Karpas-422 (cell line): Measurements from ENCODE around the gene FEZF2. TPM values are rescaled to one million over a fixed set of nuclear protein-coding genes. Genes with fewer than 3 reads are reported as not detected.
A peak's percentile ranks its signal among the peaks of the same experiment; 100 is the strongest.

Experiments used
- DNase-seq: peaks from one replicate; pipeline ENCODE4 v3.0.0-alpha.2; 2015
- H2AFZ ChIP-seq: fragments of 200-600 bp; sonication (generic); 2 replicates; pipeline ENCODE4 v1.6.1; 2014; ENCODE audit warnings: antibody characterized with exemption, low read length, mixed read lengths
- H3K27ac ChIP-seq: fragments of 200-600 bp; sonication (generic); 2 replicates; pipeline ENCODE4 v1.5.1; 2014; ENCODE audit warnings: mild to moderate bottlenecking, low read length, moderate library complexity
- H3K27me3 ChIP-seq: fragments of 200-600 bp; sonication (generic); 2 replicates; pipeline ENCODE4 v1.6.1; 2014; ENCODE audit warnings: low read length, mixed read lengths
- H3K36me3 ChIP-seq: fragments of 200-600 bp; sonication (generic); 2 replicates; pipeline ENCODE4 v1.6.1; 2014; ENCODE audit warnings: low read length, mixed read lengths; ENCODE audit not compliant: insufficient read depth
- H3K4me1 ChIP-seq: fragments of 200-600 bp; sonication (generic); 2 replicates; pipeline ENCODE4 v1.6.1; 2014; ENCODE audit warnings: mild to moderate bottlenecking, low read length, mixed read lengths
- H3K4me2 ChIP-seq: fragments of 200-600 bp; sonication (generic); 2 replicates; pipeline ENCODE4 v1.6.1; 2014; ENCODE audit warnings: low read length, low read depth, mild to moderate bottlenecking; ENCODE audit not compliant: poor library complexity, severe bottlenecking
- H3K4me3 ChIP-seq: fragments of 200-600 bp; sonication (generic); 2 replicates; pipeline ENCODE4 v1.5.1; 2014; ENCODE audit warnings: mild to moderate bottlenecking, antibody characterized with exemption, low read length, mixed read lengths
- H3K79me2 ChIP-seq: fragments of 200-600 bp; sonication (generic); 2 replicates; pipeline ENCODE4 v1.6.1; 2014; ENCODE audit warnings: mild to moderate bottlenecking, low read length, mixed read lengths
- H3K9ac ChIP-seq: fragments of 200-600 bp; sonication (generic); 2 replicates; pipeline ENCODE4 v1.6.0; 2014; ENCODE audit warnings: low read length
- H3K9me2 ChIP-seq: fragments of 200-600 bp; sonication (generic), shearing (Covaris generic); replicated peaks from 2 replicates; pipeline ENCODE4 v1.6.0; 2014; ENCODE audit warnings: mild to moderate bottlenecking, low read length, moderate library complexity; ENCODE audit not compliant: insufficient read depth
- H3K9me3 ChIP-seq: fragments of 300-700, 200-600 bp; sonication (generic); 2 replicates; pipeline ENCODE4 v1.6.1; 2014; ENCODE audit warnings: low read length, mixed read lengths
- H4K20me1 ChIP-seq: fragments of 200-600 bp; sonication (generic); 2 replicates; pipeline ENCODE4 v1.6.1; 2014; ENCODE audit warnings: mild to moderate bottlenecking, antibody characterized with exemption, low read length, low read depth; ENCODE audit not compliant: insufficient read depth
- total RNA-seq: library from RNA; depleted of rRNA; stranded (reverse); fragments of >200 nt; shearing (Covaris generic); gene quantifications from 2 replicates; pipeline ENCODE4 v1.2.3, GENCODE V29; 2014; ENCODE audit warnings: low replicate concordance

FEZF2 gene
- total RNA-seq, 1 experiment from 2014 or later = not detected

DNA sequence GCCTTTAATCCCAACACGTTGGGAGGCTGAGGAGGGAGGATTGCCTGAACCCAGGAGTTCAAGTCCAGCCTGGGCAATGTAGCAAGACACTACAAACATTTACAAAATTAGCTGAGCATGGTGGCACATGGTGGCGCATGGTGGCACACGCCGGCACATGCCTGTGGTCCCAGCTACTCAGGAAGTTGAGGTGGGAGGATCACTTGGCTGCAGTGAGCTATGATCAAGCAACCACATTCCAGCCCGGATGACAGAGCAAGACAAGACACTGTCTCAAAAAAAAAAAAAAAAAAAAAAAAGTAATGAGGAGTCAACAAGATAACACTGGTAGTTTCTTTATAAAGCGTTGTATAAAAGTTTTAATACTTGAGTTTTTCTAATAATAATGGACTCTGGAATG, 10.1 kb downstream of the FEZF2 start:
- H3K4me3 ChIP-seq = no peak overlapping the region
- no peak overlapping the region for H2AFZ ChIP-seq
- no peaks in the 10 kb centered on the region for H3K27me3 ChIP-seq
- H3K27ac ChIP-seq = no peak overlapping the region
- no peaks in the 10 kb centered on the region for H3K79me2 ChIP-seq
- H3K4me2 ChIP-seq = no peak overlapping the region
- H3K9me2 ChIP-seq = no peaks in the 10 kb centered on the region
- H4K20me1 ChIP-seq = no peaks in the 10 kb centered on the region
- DNase-seq = no peak
- H3K36me3 ChIP-seq = no peaks in the 10 kb centered on the region
- H3K9ac ChIP-seq = no peak overlapping the region
- no peaks in the 10 kb centered on the region for H3K4me1 ChIP-seq
- no peaks in the 10 kb centered on the region for H3K9me3 ChIP-seq

DNA sequence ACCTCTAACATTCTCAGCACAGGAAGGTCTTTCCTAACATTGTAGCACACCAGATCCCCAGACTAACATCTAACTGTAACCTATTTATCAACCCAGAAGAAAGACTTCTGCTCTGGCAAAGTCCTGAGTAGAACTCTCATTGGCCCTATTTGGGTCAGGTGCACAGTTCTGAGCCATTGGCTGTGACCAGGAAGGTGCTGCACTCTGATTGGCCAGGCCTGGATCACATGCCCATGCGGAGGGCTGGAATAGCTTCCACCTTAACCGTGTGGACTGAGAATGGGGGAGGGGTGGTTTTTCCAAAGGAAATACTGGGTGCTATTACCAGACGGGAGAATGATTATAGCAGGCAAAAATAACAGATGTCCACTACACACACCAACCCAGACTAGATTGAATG, 11.5 kb downstream of the FEZF2 start:
- DNase-seq = no peak
- H3K79me2 ChIP-seq = no peaks in the 10 kb centered on the region

GRCh38 chr3:62361261-62361660, 12.1 kb downstream of the FEZF2 start:
- H3K4me2 ChIP-seq = no peak overlapping the region
- no peak overlapping the region for H2AFZ ChIP-seq
- H3K9me3 ChIP-seq = no peaks in the 10 kb centered on the region
- no peaks in the 10 kb centered on the region for H3K27me3 ChIP-seq
- H3K4me3 ChIP-seq = no peak overlapping the region
- no peaks in the 10 kb centered on the region for H3K36me3 ChIP-seq
- no peak overlapping the region for H3K27ac ChIP-seq
- no peaks in the 10 kb centered on the region for H3K9me2 ChIP-seq
- no peaks in the 10 kb centered on the region for H3K4me1 ChIP-seq
- DNase-seq = no peak
- no peaks in the 10 kb centered on the region for H3K79me2 ChIP-seq
- no peak overlapping the region for H3K9ac ChIP-seq
- H4K20me1 ChIP-seq = no peaks in the 10 kb centered on the region

More for the DNA sequence above, 11.5 kb downstream of the FEZF2 start:
- no peak overlapping the region for H3K9ac ChIP-seq
- H3K4me3 ChIP-seq = no peak overlapping the region
- H4K20me1 ChIP-seq = no peaks in the 10 kb centered on the region
- no peaks in the 10 kb centered on the region for H3K36me3 ChIP-seq
- no peaks in the 10 kb centered on the region for H3K9me2 ChIP-seq
- H2AFZ ChIP-seq = no peak overlapping the region
- H3K27me3 ChIP-seq = no peaks in the 10 kb centered on the region
- no peak overlapping the region for H3K4me2 ChIP-seq
- H3K27ac ChIP-seq = no peak overlapping the region
- no peaks in the 10 kb centered on the region for H3K4me1 ChIP-seq
- H3K9me3 ChIP-seq = no peaks in the 10 kb centered on the region

- Histone ChIP-seq H3K27ac (no peak overlapping the region), H3K9me3 (no peaks in the 10 kb centered on the region), H3K4me2 (no peak overlapping the region), H3K4me1 (no peaks in the 10 kb centered on the region), H3K4me3 (no peak overlapping the region), H4K20me1 (no peaks in the 10 kb centered on the region), H3K36me3 (no peaks in the 10 kb centered on the region), H3K27me3 (no peaks in the 10 kb centered on the region; the same call in 1 of the 2 replicates), H3K9me2 (no peaks in the 10 kb centered on the region), H2AFZ (no peak overlapping the region), H3K79me2 (no peaks in the 10 kb centered on the region), H3K9ac (no peak overlapping the region)
- no peak for DNase-seq
Observed at GRCh38 chr3:62359531-62359930, 13.8 kb downstream of the FEZF2 start.

DNA sequence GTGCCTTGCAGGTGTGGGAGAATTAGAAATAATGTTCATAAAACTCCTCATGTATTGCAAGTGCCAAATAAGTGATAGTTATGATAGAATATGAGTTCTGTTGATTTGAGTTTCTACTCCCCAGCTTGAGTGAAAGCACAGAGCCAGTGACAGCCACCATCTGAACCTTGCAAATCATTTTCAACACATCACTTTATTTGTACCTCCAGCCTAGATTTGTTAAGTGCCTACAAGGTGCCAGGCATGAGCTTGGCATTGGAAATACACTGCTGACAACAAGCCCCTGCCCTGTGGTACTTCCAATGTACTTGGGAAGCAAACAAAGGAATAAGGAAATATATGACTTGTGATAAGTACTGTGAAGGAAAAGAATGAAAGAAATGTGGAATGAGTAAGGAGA, 17.0 kb downstream of the FEZF2 start:
- no peak overlapping the region for H2AFZ ChIP-seq
- H3K36me3 ChIP-seq = no peaks in the 10 kb centered on the region
- H3K4me1 ChIP-seq = no peaks in the 10 kb centered on the region
- no peaks in the 10 kb centered on the region for H4K20me1 ChIP-seq
- H3K9ac ChIP-seq = no peak overlapping the region
- H3K9me2 ChIP-seq = no peaks in the 10 kb centered on the region
- no peak overlapping the region for H3K4me3 ChIP-seq
- H3K27me3 ChIP-seq = no peaks in the 10 kb centered on the region; the same call in 1 of the 2 replicates
- no peak overlapping the region for H3K4me2 ChIP-seq
- no peak overlapping the region for H3K27ac ChIP-seq
- no peaks in the 10 kb centered on the region for H3K9me3 ChIP-seq
- no peak for DNase-seq
- H3K79me2 ChIP-seq = no peaks in the 10 kb centered on the region

DNA sequence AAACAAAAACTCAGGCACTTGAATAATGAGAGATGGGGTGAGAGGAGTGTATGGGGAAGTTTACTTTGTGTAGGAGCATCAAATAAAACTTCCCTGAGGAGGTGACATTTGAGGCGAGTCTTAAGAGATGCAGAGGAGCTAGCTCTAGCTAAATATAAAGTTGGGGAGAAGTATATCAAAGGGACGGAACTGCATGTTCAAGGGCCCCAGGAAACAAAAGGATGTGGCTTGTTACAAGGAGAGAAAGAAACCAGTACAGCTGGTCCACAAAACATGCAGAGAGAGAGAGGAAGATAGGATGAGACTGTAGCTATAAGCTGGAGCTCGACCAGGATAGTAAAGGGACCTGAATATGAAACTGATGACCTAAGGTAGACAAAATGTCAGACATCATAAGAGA, 17.6 kb downstream of the FEZF2 start:
- Histone ChIP-seq H3K4me3 (no peak overlapping the region), H3K27me3 (no peaks in the 10 kb centered on the region; the same call in 1 of the 2 replicates), H3K79me2 (no peaks in the 10 kb centered on the region), H3K4me2 (no peak overlapping the region), H3K4me1 (no peaks in the 10 kb centered on the region), H3K9ac (no peak overlapping the region), H4K20me1 (no peaks in the 10 kb centered on the region), H3K9me3 (no peaks in the 10 kb centered on the region), H3K36me3 (no peaks in the 10 kb centered on the region), H2AFZ (no peak overlapping the region), H3K9me2 (no peaks in the 10 kb centered on the region), H3K27ac (no peak overlapping the region)
- DNase-seq = no peak

DNA sequence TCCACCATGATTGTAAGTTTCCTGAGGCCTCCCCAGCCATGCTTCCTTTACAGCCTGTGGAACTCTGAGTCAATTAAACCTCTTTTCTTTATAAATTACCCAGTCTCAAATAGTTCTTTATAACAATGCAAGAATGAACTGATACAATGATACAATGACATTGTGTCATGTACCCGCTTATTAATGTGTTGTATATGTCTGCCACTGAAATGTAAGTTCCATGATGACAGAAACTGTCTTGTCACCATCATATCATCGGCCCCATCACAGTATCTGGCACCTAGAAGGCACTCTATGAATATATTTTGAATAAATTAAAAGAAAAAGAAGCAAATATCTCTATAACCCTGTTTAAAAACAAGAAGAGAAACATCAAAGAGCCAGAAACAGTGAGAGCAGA, 29.6 kb downstream of the FEZF2 start:
- no peak overlapping the region for H3K9ac ChIP-seq

GRCh38 chr3:62335196-62335595, 38.2 kb downstream of the FEZF2 start:
- no peak overlapping the region for H3K4me3 ChIP-seq
- no peaks in the 10 kb centered on the region for H3K27me3 ChIP-seq
- no peak overlapping the region for H3K27ac ChIP-seq
- H3K9me3 ChIP-seq = no peaks in the 10 kb centered on the region
- H3K4me2 ChIP-seq = no peak overlapping the region
- no peaks in the 10 kb centered on the region for H3K79me2 ChIP-seq
- H3K9ac ChIP-seq = no peak overlapping the region
- no peaks in the 10 kb centered on the region for H3K4me1 ChIP-seq
- no peaks in the 10 kb centered on the region for H3K9me2 ChIP-seq
- no peaks in the 10 kb centered on the region for H4K20me1 ChIP-seq
- no peak for DNase-seq
- H2AFZ ChIP-seq = no peak overlapping the region
- no peaks in the 10 kb centered on the region for H3K36me3 ChIP-seq

More for the DNA sequence above, 29.6 kb downstream of the FEZF2 start:
- H3K27me3 ChIP-seq = no peaks in the 10 kb centered on the region
- no peak overlapping the region for H3K4me2 ChIP-seq
- no peak overlapping the region for H3K4me3 ChIP-seq
- H4K20me1 ChIP-seq = no peaks in the 10 kb centered on the region
- H3K79me2 ChIP-seq = no peaks in the 10 kb centered on the region
- H3K9me3 ChIP-seq = no peaks in the 10 kb centered on the region
- no peaks in the 10 kb centered on the region for H3K9me2 ChIP-seq
- no peak overlapping the region for H3K27ac ChIP-seq
- no peaks in the 10 kb centered on the region for H3K36me3 ChIP-seq
- H2AFZ ChIP-seq = no peak overlapping the region
- no peak for DNase-seq
- H3K4me1 ChIP-seq = no peaks in the 10 kb centered on the region

- Histone ChIP-seq H3K36me3 (no peaks in the 10 kb centered on the region), H2AFZ (no peak overlapping the region), H3K4me3 (no peak overlapping the region), H4K20me1 (no peaks in the 10 kb centered on the region), H3K4me2 (no peak overlapping the region), H3K27me3 (no peaks in the 10 kb centered on the region), H3K27ac (no peak overlapping the region), H3K79me2 (no peaks in the 10 kb centered on the region), H3K4me1 (no peaks in the 10 kb centered on the region), H3K9me2 (no peaks in the 10 kb centered on the region), H3K9me3 (no peaks in the 10 kb centered on the region), H3K9ac (no peak overlapping the region)
- DNase-seq = peak; percentile 68
Observed at GRCh38 chr3:62332835-62333244, 40.5 kb downstream of the FEZF2 start.
